Measurements from ENCODE around the gene POLR2A. TPM values are rescaled to one million over a fixed set of nuclear protein-coding genes. Genes with fewer than 3 reads are reported as not detected.

The POLR2A gene
- total and polyA plus RNA-seq, 2 of the 13 experiments (the other 11 are each of a cell fraction or from before 2014, with no cell fraction given) = 17.8 to 18.3 TPM

DNA sequence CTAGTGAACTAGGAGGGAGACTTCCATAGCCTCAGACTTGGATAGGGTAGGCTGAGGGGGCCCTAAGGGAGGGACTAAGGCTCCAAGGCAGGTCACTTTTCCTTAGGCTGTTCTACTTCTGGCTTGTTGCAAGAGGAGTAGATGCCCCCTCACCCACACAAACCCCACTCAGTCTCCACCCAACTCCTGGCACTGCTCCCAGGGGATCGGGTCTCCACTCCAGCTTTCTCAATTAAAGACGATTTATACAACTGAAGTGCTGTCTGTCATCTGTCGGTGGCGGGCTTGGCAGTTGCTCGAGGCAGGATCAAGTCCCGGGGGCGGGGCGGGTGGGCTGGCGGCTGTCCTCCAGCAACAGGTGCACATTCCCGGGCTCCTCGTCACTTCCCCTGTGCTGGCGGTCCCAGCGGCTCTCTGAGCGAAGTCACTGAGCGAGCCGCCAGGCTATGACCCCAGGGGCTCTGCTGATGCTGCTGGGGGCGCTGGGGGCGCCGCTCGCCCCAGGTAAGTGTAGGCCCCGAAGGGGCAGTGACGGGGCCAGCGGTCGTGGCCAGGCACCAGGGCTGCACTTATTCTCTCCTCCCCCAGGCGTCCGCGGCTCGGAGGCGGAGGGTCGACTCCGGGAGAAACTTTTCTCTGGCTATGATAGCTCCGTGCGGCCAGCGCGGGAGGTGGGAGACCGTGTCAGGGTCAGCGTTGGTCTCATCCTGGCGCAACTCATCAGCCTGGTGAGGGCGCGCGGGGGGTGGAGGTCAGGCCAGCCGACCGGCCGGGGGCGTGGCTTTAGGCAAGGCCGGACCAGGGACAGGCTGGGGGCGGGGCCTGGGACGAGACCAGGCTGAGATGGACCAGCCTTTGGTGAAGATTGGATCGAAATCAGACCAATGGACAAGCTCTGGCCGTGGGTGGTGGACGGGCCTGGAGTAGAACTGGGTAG lies 39.2 kb upstream of the POLR2A start, which contains the start of gene CHRNB1 (continued):
- TF ChIP-seq, protein P1, sequence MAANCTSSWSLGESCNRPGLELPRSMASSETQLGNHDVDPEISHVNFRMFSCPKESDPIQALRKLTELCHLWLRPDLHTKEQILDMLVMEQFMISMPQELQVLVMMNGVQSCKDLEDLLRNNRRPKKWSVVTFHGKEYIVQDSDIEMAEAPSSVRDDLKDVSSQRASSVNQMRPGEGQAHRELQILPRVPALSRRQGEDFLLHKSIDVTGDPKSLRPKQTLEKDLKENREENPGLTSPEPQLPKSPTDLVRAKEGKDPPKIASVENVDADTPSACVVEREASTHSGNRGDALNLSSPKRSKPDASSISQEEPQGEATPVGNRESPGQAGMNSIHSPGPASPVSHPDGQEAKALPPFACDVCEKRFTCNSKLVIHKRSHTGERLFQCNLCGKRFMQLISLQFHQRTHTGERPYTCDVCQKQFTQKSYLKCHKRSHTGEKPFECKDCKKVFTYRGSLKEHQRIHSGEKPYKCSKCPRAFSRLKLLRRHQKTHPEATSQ (CRISPR knock-in tag; IDR thresholded peaks at IDR 0.05; ENCODE audit: borderline replicate concordance) = no peak
- TF ChIP-seq ZFP36 (IDR thresholded peaks at IDR 0.05; ENCODE audit: borderline replicate concordance, low read depth, low read length, partially characterized antibody) = no peak
- TF ChIP-seq, protein P2, sequence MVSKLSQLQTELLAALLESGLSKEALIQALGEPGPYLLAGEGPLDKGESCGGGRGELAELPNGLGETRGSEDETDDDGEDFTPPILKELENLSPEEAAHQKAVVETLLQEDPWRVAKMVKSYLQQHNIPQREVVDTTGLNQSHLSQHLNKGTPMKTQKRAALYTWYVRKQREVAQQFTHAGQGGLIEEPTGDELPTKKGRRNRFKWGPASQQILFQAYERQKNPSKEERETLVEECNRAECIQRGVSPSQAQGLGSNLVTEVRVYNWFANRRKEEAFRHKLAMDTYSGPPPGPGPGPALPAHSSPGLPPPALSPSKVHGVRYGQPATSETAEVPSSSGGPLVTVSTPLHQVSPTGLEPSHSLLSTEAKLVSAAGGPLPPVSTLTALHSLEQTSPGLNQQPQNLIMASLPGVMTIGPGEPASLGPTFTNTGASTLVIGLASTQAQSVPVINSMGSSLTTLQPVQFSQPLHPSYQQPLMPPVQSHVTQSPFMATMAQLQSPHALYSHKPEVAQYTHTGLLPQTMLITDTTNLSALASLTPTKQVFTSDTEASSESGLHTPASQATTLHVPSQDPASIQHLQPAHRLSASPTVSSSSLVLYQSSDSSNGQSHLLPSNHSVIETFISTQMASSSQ (IDR thresholded peaks at IDR 0.05; ENCODE audit: low read depth) = no peak
- TF ChIP-seq, protein P2 (CRISPR knock-in tag; IDR thresholded peaks at IDR 0.05; ENCODE audit: borderline replicate concordance) = peak; percentile 56; the same call in 1 of the 2 replicates
- no peak for TF ChIP-seq YY1 (IDR thresholded peaks at IDR 0.05; ENCODE audit: insufficient read depth, insufficient replicate concordance, low read depth, low read length)
- TF ChIP-seq SIX4 (CRISPR knock-in tag; IDR thresholded peaks at IDR 0.05) = no peak
- TF ChIP-seq SALL2 (CRISPR knock-in tag; IDR thresholded peaks at IDR 0.05) = peak; percentile 47; the same call in 1 of the 2 replicates
- TF ChIP-seq CBFB (CRISPR knock-in tag; IDR thresholded peaks at IDR 0.05) = no peak
- TF ChIP-seq, protein P3, sequence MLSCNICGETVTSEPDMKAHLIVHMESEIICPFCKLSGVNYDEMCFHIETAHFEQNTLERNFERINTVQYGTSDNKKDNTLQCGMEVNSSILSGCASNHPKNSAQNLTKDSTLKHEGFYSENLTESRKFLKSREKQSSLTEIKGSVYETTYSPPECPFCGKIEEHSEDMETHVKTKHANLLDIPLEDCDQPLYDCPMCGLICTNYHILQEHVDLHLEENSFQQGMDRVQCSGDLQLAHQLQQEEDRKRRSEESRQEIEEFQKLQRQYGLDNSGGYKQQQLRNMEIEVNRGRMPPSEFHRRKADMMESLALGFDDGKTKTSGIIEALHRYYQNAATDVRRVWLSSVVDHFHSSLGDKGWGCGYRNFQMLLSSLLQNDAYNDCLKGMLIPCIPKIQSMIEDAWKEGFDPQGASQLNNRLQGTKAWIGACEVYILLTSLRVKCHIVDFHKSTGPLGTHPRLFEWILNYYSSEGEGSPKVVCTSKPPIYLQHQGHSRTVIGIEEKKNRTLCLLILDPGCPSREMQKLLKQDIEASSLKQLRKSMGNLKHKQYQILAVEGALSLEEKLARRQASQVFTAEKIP (CRISPR knock-in tag; IDR thresholded peaks at IDR 0.05; ENCODE audit: borderline replicate concordance) = no peak
- TF ChIP-seq, protein P4, sequence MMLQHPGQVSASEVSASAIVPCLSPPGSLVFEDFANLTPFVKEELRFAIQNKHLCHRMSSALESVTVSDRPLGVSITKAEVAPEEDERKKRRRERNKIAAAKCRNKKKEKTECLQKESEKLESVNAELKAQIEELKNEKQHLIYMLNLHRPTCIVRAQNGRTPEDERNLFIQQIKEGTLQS (CRISPR knock-in tag; IDR thresholded peaks at IDR 0.05) = no peak
- TF ChIP-seq RFXAP (CRISPR knock-in tag; IDR thresholded peaks at IDR 0.05; ENCODE audit: borderline replicate concordance) = no peak
- no peak for TF ChIP-seq POGZ (CRISPR knock-in tag; IDR thresholded peaks at IDR 0.05)
- no peak for TF ChIP-seq ZNF883 (CRISPR knock-in tag; IDR thresholded peaks at IDR 0.05; ENCODE audit: not compliant biosample characterization)
- TF ChIP-seq, protein P5, sequence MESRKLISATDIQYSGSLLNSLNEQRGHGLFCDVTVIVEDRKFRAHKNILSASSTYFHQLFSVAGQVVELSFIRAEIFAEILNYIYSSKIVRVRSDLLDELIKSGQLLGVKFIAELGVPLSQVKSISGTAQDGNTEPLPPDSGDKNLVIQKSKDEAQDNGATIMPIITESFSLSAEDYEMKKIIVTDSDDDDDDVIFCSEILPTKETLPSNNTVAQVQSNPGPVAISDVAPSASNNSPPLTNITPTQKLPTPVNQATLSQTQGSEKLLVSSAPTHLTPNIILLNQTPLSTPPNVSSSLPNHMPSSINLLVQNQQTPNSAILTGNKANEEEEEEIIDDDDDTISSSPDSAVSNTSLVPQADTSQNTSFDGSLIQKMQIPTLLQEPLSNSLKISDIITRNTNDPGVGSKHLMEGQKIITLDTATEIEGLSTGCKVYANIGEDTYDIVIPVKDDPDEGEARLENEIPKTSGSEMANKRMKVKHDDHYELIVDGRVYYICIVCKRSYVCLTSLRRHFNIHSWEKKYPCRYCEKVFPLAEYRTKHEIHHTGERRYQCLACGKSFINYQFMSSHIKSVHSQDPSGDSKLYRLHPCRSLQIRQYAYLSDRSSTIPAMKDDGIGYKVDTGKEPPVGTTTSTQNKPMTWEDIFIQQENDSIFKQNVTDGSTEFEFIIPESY (CRISPR knock-in tag; IDR thresholded peaks at IDR 0.05) = no peak
- TF ChIP-seq GATAD2A (CRISPR knock-in tag; IDR thresholded peaks at IDR 0.05) = peak; percentile 58

Data from HepG2 (cell line).